Measurements from ENCODE around the gene SLC22A8.

GRCh38 chr11:62974848-62975522 is 40.7 kb downstream of the SLC22A8 start:
- TF ChIP-seq CTCF (IDR thresholded peaks at IDR 0.05) (peak in 3 of 6 experiments; percentile 26 to 48 (median 44)), POLR2A (IDR thresholded peaks at IDR 0.05) (no peak)

Data from thyroid gland (tissue), 4 donors.